WTC11 (cell line): ENCODE measurements around the gene MTMR10.

Source experiments
- ATF3 ChIP-seq: sonication (generic); formaldehyde crosslinking; conservative IDR thresholded peaks from 2 replicates; pipeline ENCODE4 v1.8.1; 2022; ENCODE audit warnings: mild to moderate bottlenecking, missing genetic modification reagents
- CTCF ChIP-seq: fragments of 200-600 bp; IDR thresholded peaks from 2 replicates; pipeline ENCODE4 v1.8.0; 2022; ENCODE audit warnings: antibody characterized with exemption
- E2F4 ChIP-seq: sonication (generic); formaldehyde crosslinking; IDR thresholded peaks from 2 replicates; pipeline ENCODE4 v1.8.1; 2022; ENCODE audit warnings: low read depth, mild to moderate bottlenecking, moderate library complexity, missing genetic modification reagents, borderline replicate concordance
- FOXP4 ChIP-seq: sonication (generic); formaldehyde crosslinking; IDR thresholded peaks from 2 replicates; pipeline ENCODE4 v1.8.0; 2022; ENCODE audit warnings: mild to moderate bottlenecking, missing genetic modification reagents
- NFYB ChIP-seq: sonication (generic); formaldehyde crosslinking; conservative IDR thresholded peaks from 2 replicates; pipeline ENCODE4 v1.8.0; 2022; ENCODE audit warnings: low read depth, missing genetic modification reagents
- NR1H2 ChIP-seq: sonication (generic); formaldehyde crosslinking; IDR thresholded peaks from 2 replicates; pipeline ENCODE4 v1.9.0; 2021; ENCODE audit warnings: mild to moderate bottlenecking, moderate library complexity, missing genetic modification reagents

- TF ChIP-seq NR1H2 (CRISPR knock-in tag) (no peak), FOXP4 (CRISPR knock-in tag) (no peak), CTCF (no peak), NFYB (CRISPR knock-in tag) (no peak), ATF3 (CRISPR knock-in tag) (no peak), E2F4 (CRISPR knock-in tag) (no peak)
Measured at GRCh38 chr15:31023841-31024240, 32.4 kb upstream of the MTMR10 start.
